ENCODE data around the gene ACBD3.

ACBD3 gene

DNA sequence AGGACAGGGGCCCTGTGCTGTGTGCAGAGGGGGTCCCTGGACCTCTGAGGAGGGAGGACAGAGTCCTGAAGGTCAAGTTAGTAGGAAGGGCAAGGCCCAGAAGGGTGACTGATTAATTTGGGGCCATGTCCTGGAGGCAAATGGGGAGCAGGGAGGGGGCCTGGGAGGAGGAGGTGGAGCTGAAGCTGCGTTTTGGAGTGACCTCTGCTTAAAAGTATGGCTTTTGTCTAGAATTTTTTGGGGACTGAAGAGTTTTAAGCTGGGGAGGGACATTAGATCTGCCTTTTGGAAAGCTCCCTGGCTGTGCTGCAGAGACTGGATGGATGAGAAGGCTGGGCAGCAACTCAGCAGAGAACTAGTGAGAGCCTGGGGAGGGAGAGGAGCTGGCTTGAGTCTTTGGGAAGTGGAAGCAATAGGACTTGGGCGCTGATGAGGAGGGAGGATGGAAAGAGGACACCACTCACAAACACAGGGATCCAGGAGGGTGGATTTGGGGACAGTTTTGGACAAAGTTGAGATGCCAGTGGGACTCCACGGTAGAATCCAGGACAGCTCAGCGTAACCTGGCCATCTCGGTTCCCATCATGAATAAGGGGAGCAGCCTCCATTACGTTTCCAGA is 52.9 kb downstream of the ACBD3 start:
- no peak for DNase-seq

GRCh38 chr1:226132728-226133503 is 53.6 kb downstream of the ACBD3 start:
- no peak for DNase-seq

DNA sequence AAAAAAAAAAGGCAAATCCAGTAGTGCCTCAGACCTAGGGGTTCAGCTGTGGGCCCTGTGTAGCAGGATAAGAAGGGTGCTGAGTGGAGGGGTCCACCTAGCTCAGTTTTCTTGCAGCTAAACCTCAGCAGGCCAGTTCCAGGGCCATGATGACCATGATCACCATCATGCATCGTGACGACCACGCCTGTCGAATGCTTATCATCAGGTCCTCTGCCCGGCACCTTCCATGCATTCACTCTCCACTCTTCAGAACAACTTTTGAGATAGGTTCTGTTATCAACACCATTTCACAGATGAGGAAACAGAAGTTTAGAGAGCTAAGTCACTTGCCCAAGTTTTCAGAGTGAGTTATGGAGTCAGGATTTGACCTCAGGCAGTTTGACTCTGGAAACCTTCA is 54.9 kb downstream of the ACBD3 start:
- DNase-seq = no peak

DNA sequence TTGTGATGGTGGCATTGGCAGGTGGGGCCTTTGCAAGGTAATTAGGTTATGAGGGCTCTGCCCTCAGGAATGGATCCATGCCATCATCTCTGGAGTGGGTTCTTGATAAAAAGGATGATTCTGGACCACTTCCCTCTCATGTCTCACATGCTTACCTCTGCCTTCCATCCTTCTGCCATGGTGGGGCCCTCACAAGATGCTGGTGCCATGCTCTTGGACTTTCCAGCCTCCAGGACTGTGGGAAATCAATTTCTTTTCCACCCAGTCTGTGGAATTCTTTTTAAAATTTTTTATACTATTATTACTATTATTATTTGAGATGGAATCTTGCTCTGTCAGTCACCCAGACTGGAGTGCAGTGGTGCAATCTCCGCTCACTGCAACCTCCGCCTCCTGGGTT is 57.3 kb downstream of the ACBD3 start:
- DNase-seq = no peak

DNA sequence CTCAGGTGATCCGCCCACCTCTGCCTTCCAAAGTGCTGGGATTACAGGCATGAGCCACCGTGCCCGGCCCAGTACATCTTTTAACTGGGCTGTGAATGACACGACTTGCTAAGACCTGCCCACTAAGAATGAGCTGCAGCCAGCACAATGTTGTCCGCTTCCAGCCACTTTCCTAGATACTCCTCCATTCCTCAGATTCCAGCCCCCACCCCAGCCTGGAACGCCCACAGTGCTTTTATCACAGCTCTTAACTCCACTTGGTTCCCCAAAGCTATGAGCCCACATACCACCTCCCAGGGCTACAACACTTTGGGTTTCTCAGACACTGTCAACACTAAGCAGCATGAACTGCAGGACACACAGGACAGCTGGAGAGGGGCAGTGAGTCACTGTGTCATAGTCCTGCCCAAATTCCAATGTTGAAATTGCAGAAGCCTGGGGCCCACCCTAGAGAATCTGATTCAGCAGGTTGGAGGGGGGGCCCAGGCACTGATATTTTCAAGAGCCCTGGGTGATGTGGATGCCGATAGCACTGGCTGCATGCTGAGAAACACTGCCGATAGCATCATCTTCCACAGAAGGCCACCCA is 58.0 kb downstream of the ACBD3 start:
- no peak for DNase-seq

DNA sequence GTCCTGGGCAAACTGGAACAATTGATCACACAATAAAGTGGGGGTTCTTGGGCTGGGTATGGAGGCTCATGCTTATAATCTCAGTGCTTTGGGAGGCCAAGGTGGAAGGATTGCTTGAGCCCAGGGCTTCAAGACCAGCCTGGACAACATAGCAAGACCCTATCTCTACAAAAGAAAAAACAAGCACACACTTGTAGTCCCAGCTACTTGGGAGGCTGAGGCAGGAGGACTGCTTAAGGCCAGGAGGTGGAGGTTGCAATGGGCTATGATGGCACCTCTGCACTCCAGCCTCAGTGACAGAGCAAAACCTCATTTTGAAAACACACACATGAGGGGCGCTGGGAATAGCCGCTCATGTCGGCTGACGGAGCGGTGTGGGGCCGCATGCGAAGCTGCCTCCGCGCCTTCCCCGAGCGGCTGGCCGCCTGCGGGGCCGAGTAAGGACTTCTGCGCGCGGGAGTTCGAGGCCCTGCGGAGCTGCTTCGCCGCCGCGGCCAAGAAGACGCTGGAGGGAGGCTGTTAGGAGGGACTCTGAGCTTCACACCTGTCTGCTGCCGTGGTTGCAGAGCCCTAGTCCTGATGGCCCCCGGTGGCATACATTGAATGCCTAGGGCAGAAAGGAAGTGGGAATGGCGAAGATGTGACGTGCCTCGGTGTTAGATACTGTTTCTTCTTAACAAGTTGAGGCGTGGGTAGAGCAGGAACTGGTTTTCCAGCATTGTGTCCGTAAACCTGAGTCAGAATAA is 59.5 kb downstream of the ACBD3 start:
- no peak for DNase-seq

GRCh38 chr1:226125831-226126230 is 60.7 kb downstream of the ACBD3 start:
- DNase-seq = no peak

DNA sequence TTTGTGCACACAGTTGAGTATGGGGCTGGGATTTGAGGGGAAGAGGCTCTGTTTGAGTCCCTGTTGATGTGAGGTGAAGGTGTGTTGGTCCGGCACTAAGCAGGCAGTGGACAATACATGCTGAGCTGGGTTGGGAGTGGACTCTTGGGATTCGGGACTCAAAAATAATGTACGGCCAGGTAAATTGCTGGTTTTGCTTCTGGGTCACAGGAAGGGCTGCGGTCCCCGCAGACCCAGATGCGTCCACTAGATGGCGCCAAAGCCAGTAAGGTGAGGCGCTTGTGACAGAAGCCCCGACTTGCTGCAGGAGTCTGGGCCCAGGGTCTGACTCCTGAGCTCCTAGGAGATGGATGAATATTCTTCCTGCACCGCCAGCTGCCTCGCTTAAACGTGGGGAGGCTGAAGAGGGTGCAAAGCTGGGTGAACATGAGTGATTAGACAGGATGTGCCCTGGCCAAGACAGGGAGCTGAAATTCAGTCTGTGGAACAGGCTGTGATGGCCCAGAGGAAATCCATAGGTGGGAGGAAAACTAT is 61.4 kb downstream of the ACBD3 start:
- peak; percentile 52 for DNase-seq

- no peak for DNase-seq
Measured at GRCh38 chr1:226123591-226124471, 62.7 kb downstream of the ACBD3 start.

DNA sequence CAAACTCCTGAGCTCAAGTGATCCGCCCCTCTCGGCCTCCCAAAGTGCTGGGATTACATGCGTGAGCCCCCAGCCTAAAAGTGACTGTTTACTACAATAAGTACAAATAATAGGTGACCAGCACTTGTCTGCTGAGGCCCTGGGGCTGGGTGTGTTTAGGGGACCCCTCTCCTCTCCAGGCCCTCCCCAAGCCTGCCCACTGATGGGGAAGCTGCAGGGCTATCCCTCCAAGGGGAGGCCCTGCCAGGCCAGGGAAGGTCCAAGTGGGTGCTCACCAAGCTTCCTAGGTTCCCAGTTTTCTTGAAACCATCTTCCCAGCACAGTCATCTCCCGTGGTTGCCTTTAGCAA is 63.4 kb downstream of the ACBD3 start:
- no peak for DNase-seq

- no peak for DNase-seq
Measured at GRCh38 chr1:226121587-226122400, 64.7 kb downstream of the ACBD3 start.

DNA sequence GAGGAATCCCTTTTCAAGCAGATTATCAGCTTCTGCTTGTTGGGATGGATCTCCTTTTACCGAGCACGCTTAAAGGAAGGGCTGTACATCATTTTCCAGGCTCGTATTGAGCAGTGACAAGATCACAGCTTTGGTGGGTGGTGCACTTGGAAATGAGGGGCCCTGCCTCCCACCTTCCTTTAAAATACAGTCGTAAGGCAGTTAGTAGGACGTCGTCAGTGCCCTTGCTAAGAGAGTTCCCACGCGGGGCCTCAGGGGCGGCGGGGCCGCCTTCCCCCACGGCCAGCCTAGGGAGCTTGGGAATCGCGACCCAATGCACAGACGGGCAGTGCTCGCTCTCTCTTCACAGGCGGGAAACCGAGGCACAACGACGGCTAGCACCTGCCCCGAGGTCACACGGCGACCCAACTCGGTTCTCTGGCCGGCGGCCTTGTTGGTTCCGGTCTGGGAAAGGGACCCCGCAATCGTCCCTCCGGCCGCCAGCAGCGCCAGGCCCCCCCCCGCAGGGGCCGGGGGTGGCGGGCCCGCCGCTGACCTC is 65.4 kb downstream of the ACBD3 start:
- no peak for DNase-seq

- DNase-seq = no peak
Measured at GRCh38 chr1:226120398-226120797, 66.1 kb downstream of the ACBD3 start.

DNA sequence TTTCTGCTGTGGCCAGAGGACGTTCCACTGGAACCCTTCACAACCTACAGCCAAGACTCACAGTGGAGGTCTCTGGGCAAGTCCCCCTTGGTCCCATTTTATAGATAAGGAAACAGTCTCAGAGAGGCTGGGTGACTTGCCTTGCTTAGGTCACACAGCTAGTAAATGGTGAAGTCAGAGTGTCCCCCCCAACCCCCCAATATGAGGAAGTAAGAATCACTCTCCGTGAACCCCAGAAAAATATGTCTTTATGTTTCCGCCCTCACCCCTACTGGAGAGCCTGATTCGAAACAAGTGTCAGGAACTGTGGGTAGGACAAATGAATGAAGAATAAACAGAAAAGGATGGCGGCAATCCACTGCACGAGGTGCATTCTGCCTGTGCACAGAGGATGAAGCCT is 67.4 kb downstream of the ACBD3 start:
- no peak for DNase-seq

GRCh38 chr1:226118357-226118756 is 68.2 kb downstream of the ACBD3 start:
- no peak for DNase-seq

DNA sequence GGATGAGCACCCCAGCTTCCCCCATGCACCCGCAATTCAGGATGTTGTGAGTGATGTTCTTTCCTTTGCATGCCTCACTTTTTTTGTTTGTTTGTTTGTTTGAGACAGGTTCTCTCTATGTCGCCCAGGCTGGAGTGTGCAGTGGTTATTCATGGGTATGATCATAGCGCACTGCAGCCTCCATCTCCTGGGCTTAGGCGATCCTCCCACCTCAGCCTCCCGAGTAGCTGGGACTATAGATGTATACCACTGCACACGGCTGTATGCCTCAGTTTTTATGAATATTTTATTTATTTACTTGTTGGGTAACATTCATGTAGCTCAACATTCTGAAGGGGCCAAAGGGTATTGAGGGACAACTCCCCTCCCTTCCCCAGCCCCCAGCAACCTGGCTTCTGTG is 69.2 kb downstream of the ACBD3 start:
- DNase-seq = no peak

DNA sequence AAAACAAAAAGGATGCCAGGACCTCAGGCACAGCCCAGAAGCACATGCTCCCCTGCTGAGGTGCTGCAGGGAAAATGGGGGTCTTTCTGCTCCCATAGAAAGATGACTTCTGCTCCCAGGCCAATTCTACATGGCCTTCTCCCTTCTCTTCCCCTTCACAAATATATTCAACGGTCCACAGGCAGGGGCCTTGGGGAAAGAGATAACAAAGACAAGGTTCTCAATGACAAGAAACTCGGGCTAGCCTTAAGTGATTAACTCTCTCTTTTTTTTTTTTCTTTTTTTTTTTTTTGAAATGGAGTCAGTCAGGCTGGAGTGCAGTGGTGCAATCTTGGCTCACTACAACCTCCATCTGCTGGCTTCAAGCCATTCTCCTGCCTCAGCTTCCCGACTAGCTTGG is 69.9 kb downstream of the ACBD3 start:
- no peak for DNase-seq

- no peak for DNase-seq
Measured at GRCh38 chr1:226112626-226113025, 73.9 kb downstream of the ACBD3 start.

GRCh38 chr1:226111883-226112261 is 74.7 kb downstream of the ACBD3 start:
- no peak for DNase-seq

DNA sequence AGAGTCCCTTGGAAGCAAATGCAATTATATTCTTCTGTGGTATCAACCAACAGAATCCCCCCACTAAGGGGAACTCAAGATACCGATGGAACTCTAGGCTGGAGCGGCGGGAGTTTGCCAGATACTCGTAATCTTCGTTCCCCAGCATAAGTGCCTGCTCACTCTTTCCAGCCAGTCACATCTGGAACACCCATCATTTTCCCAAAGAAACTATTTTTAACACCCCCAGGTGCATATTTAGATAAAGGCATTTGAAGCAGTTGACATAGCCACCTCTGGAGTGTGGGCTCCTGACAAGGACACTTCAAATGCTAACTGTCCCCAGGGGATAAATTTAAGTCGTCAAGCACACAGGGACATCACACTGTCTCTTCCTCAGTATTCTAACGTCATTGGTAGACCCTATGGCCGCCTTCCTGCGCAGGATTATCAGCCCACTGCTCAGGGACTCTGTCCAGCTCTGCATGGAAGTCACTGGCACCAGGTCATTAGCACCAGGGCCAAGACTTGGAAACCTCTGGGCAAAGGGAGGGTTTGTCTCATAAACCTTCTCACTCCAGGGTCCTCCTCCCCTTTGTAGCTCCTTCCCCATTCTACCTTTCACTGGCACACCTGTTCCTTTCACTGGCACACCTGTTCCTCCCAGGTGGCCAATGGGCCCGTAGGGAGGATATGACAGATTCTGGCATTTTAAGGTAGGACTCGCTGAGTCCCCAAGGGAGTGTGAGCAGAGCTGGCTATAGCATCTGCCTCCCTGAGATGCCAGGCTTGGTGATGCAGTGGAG is 75.3 kb downstream of the ACBD3 start:
- DNase-seq = no peak

All from NCI-H2081 treated with DMSO at 0.1 percent for 48 hours (cell line).